ENCODE results near the gene NT5E.
"Not testable (repeated sequence)": the region's sequence is repeated elsewhere in the genome, so short reads cannot be mapped to it uniquely, and the experiment has no call there.

NT5E gene

DNA sequence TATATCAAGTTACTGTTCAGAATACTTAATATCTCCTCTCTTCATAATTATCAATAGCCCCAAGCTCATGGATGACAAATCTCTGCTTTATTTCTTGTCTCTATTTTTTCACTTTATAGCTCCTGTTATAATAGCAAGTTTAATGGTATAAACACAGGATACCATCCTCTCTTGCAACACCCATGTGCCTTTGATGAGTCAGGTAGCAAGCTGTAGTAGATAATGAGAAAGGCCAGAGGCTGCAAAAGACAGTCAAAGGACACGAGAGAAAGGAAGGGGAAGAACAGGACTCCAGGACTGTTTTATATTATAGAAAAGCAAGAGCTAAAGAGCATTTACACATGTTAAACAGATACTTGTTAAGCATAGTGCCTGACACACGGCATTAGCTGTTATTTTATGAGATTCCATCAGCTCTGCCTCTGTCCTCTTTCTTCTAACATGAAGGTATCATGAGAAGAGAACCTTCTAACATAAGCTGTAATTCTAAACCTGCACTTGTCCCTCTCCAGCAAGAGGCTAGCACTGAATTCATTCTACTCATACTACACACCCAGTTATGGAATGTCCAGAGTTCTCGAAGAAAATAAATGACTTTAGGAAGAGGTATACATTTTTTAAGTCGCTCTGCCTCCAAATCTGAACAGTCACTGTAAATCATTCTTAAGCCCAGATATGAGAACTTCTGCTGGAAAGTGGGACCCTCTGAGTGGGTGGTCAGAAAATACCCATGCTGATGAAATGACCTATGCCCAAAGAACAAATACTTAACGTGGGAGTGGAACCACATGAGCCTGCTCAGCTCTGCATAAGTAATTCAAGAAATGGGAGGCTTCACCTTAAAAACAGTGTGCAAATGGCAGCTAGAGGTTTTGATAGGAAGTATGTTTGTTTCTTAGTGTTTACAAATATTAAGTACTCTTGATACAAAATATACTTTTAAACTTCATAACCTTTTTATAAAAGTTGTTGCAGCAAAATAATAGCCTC lies 45.0 kb downstream of the NT5E start:
- peak; percentile 13 to 21 for DNase-seq

GRCh38 chr6:85496009-85496579 lies 46.2 kb downstream of the NT5E start:
- DNase-seq, result no peak

DNA sequence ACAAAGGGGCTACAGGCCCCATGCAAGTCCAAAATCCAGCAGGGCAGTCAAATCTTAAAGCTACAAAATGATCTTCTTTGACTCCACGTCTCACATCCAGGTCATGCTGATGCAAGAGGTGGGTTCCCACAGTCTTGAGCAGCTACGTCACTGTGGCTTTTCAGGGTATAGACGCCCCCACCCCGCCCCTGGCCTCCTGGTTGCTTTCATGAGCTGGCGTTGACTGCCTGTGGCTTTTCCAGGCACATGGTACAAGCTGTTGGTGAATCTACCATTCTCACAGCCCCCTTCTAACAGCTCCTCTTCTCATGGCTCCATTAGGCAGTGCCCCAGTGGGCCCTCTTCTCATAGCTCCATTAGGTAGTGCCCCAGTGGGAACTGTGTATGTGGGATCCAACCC lies 47.0 kb downstream of the NT5E start:
- no peak for DNase-seq

- peak; percentile 53 to 63 for DNase-seq
These were observed 48.8 kb downstream of the NT5E start for GRCh38 chr6:85498596-85499258.

- DNase-seq, result no peak
These were observed 56.7 kb downstream of the NT5E start for GRCh38 chr6:85506441-85507093.

DNA sequence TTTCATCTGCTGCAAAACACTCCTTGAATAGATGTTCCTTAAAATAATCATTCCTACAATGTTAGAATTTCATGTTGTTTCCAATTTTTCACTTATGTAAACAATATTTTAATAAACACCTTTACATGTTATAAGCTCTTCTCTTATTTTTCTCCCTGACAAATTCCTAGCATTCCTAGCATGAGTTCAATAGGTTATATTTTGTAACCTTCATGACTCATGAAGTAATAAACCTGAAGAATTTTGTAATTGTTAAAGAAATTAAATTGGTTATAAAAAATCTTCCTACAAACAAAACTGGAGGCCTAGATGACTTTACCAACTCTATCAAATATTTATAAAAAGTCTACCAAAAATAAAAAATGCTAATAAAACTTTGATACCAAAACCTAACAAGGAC lies 66.3 kb downstream of the NT5E start:
- DNase-seq, result no peak

- not testable (repeated sequence) for DNase-seq
These were observed 74.4 kb downstream of the NT5E start for GRCh38 chr6:85524281-85524680.

DNA sequence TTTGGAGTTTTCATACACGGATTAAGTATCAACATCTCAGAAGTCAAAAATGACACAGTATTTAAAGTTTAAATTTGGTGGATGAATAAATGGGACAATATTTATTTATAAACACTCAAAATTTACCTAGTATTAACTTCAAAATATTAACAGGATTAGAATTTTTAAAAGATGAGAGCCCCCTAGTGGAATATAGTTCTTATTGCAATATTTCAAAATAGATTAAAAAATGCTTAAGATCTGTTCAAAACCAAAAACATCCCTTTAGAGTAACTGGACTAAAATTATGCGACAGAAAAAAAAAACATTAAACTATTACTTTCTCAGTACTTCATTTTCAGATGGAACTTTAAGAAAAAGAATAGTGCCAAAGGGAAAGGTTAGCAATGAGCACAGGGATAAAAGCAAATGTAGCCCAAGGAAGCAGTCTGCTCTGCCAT lies 87.2 kb downstream of the NT5E start:
- DNase-seq, result peak; percentile 45 to 61

DNA sequence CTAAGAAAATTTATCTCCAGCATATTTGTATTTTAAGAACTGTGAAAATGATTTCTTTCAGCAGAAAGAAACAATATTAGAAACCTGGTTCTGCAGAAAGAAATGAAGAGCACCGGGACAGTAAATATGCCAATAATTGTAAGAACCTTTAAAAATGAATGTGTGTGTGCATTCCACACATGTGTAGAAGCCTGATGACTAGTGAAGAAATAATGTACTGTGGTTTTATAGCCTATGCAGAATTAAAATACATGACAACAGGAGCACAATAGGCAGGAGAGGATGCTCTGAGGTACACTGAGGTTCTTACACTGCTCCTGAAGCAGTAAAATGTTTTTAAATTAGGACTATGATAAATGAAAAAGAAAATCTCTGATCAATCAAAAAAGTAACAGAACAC lies 94.9 kb downstream of the NT5E start:
- DNase-seq, result no peak
